Liver (tissue), 9 donors: ENCODE measurements around the gene A2ML1. TPM values are rescaled to one million over a fixed set of nuclear protein-coding genes. Genes with fewer than 3 reads are reported as not detected.

Source experiments
- DNase-seq: peaks from one replicate; pipeline ENCODE4 v3.0.0-alpha.2; 2017; ENCODE audit warnings: low spot score
- H3K27ac ChIP-seq, 2 donors: one replicate each; pipeline ENCODE4 v1.7.0; 2013; ENCODE audit warnings: inconsistent platforms in 2 of 2, low read length in 2 of 2, control low read depth in 1 of 2, low read depth in 1 of 2, mild to moderate bottlenecking in 1 of 2
- H3K27me3 ChIP-seq, 4 donors: one replicate each; pipeline versions ENCODE4 v1.6.1 to v1.7.0; 2013; ENCODE audit warnings: low read length in 3 of 4, inconsistent platforms in 1 of 4, mild to moderate bottlenecking in 1 of 4, moderate library complexity in 1 of 4; ENCODE audit not compliant: control insufficient read depth in 4 of 4, insufficient read depth in 4 of 4
- H3K36me3 ChIP-seq, 4 donors: one replicate each; pipeline versions ENCODE4 v1.6.1 to v1.7.0; 2013; ENCODE audit warnings: low read length in 3 of 4, mild to moderate bottlenecking in 3 of 4, low read depth in 1 of 4, moderate library complexity in 1 of 4; ENCODE audit not compliant: control insufficient read depth in 4 of 4, insufficient read depth in 3 of 4
- H3K4me1 ChIP-seq, 4 donors: one replicate each; pipeline versions ENCODE4 v1.6.1 to v1.7.0; 2013; ENCODE audit warnings: low read length in 3 of 4, mild to moderate bottlenecking in 3 of 4, moderate library complexity in 1 of 4; ENCODE audit not compliant: control insufficient read depth in 4 of 4, insufficient read depth in 4 of 4
- H3K4me3 ChIP-seq, 3 donors: one replicate each; pipeline versions ENCODE4 v1.6.1 to v1.7.0; 2013; ENCODE audit warnings: low read length in 3 of 3, control low read depth in 1 of 3, low read depth in 1 of 3, mild to moderate bottlenecking in 1 of 3
- H3K9ac ChIP-seq, 2 donors: one replicate each; pipeline ENCODE4 v1.7.0; 2013; ENCODE audit warnings: low read length in 2 of 2, mild to moderate bottlenecking in 2 of 2, moderate library complexity in 2 of 2, control low read depth in 1 of 2, low read depth in 1 of 2
- H3K9me3 ChIP-seq, 4 donors: one replicate each; pipeline versions ENCODE4 v1.6.1 to v1.7.0; 2013; ENCODE audit warnings: low read length in 3 of 4; ENCODE audit not compliant: control insufficient read depth in 4 of 4
- ATF3 ChIP-seq: IDR thresholded peaks from 2 replicates; pipeline ENCODE4 v1.6.1; 2016; ENCODE audit warnings: antibody characterized with exemption
- CTCF ChIP-seq: fragments of 150-350 bp; IDR thresholded peaks from 2 replicates; pipeline ENCODE4 v1.5.1; 2017; ENCODE audit warnings: improper control_type of control experiment, low read depth, low read length; ENCODE audit not compliant: missing input control
- EGR1 ChIP-seq, 2 donors: IDR thresholded peaks; 2 replicates each; pipeline ENCODE4 v1.6.1; 2016 to 2018; ENCODE audit warnings: antibody characterized with exemption in 2 of 2, low read depth in 2 of 2
- FOXA1 ChIP-seq: IDR thresholded peaks from 2 replicates; pipeline ENCODE4 v1.6.1; 2016; ENCODE audit warnings: antibody characterized with exemption
- FOXA2 ChIP-seq: IDR thresholded peaks from 2 replicates; pipeline ENCODE4 v1.6.1; 2016; ENCODE audit warnings: antibody characterized with exemption
- GABPA ChIP-seq, 2 donors: IDR thresholded peaks in 1 of 2; conservative IDR thresholded peaks in 1 of 2; 2 replicates each; pipeline ENCODE4 v1.6.1; 2016; ENCODE audit warnings: antibody characterized with exemption in 2 of 2, mild to moderate bottlenecking in 1 of 2, moderate library complexity in 1 of 2
- HNF4A ChIP-seq, 2 donors: conservative IDR thresholded peaks; 2 replicates each; pipeline ENCODE4 v1.6.1; 2016; ENCODE audit warnings: antibody characterized with exemption in 2 of 2, mild to moderate bottlenecking in 2 of 2
- HNF4G ChIP-seq: IDR thresholded peaks from 2 replicates; pipeline ENCODE4 v1.6.1; 2016; ENCODE audit warnings: antibody characterized with exemption
- MAX ChIP-seq: IDR thresholded peaks from 2 replicates; pipeline ENCODE4 v1.6.1; 2016; ENCODE audit warnings: antibody characterized with exemption
- NR2F2 ChIP-seq: IDR thresholded peaks from 2 replicates; pipeline ENCODE4 v1.6.1; 2016; ENCODE audit warnings: antibody characterized with exemption
- REST ChIP-seq: IDR thresholded peaks from 2 replicates; pipeline ENCODE4 v1.6.1; 2016; ENCODE audit warnings: antibody characterized with exemption, mild to moderate bottlenecking
- TAF1 ChIP-seq: conservative IDR thresholded peaks from 2 replicates; pipeline ENCODE4 v1.6.1; 2016; ENCODE audit warnings: antibody characterized with exemption, mild to moderate bottlenecking
- YY1 ChIP-seq: IDR thresholded peaks from 2 replicates; pipeline ENCODE4 v1.6.1; 2016; ENCODE audit warnings: antibody characterized with exemption, mild to moderate bottlenecking
- ZBTB33 ChIP-seq: IDR thresholded peaks from 2 replicates; pipeline ENCODE4 v1.6.1; 2016; ENCODE audit warnings: antibody characterized with exemption
- WGBS: extraction: QIAGEN DNeasy Blood & Tissue Kit; methylation state at CpG from one replicate; pipeline ENCODE4 v1.1.7; 2013; 5-methylcytosine and 5-hydroxymethylcytosine counted together
- polyA plus RNA-seq, 2 donors: library from polyadenylated mRNA; stranded (reverse) in 1 of 2; unstranded in 1 of 2; fragments of 200-250 nt in 1 of 2; fragments of >200 nt in 1 of 2; fragmentation: Nextera tagmentation in 1 of 2; extraction: Ambion mirVana in 1 of 2; gene quantifications; one replicate each; pipeline versions ENCODE4 v1.2.1 to v1.2.3, GENCODE V29; 2013 to 2015
- total RNA-seq, 2 donors: library from RNA; depleted of rRNA; stranded (reverse); fragments of >200 nt; gene quantifications; one replicate each; pipeline ENCODE4 v1.2.3, GENCODE V29; 2014
- donor health status: healthy.
- donor health status: healthy.
- donor health status: healthy.
- donor health status: healthy.
- donor health status: healthy.

Gene A2ML1
- total and polyA plus RNA-seq, 4 donors, result 0.03 to 0.19 TPM; not detected in 2

GRCh38 chr12:8828257-8829124 is 6.1 kb downstream of the A2ML1 start:
- Histone ChIP-seq H3K36me3 (no peaks in the 10 kb centered on the region), H3K4me1 (no peaks in the 10 kb centered on the region), H3K27ac (no peak overlapping the region), H3K4me3 (no peak overlapping the region), H3K27me3 (no peaks in the 10 kb centered on the region), H3K9me3 (peaks cover 0 to 6% (median 0%) of the 10 kb centered on the region in 4 donors), H3K9ac (no peak overlapping the region)
- TF ChIP-seq ATF3, result no peak
- WGBS, result 77% methylated on average over 9 of the region's 9 CpGs
- DNase-seq, result no peak

GRCh38 chr12:8829125-8829518 is 6.7 kb downstream of the A2ML1 start:
- Histone ChIP-seq H3K36me3 (no peaks in the 10 kb centered on the region), H3K9ac (no peak overlapping the region), H3K9me3 (peaks cover 0 to 6% (median 0%) of the 10 kb centered on the region in 4 donors), H3K27ac (no peak overlapping the region), H3K4me3 (no peak overlapping the region), H3K27me3 (no peaks in the 10 kb centered on the region), H3K4me1 (no peaks in the 10 kb centered on the region)
- no peak for DNase-seq
- 74% methylated on average over 5 of the region's 5 CpGs for WGBS
- no peak for TF ChIP-seq MAX
- TF ChIP-seq EGR1 (IDR thresholded peaks at IDR 0.05; ENCODE audit: low read depth in 2 of 2), result no peak
- no peak for TF ChIP-seq FOXA1
- no peak for TF ChIP-seq ATF3
- TF ChIP-seq CTCF, result no peak
- no peak for TF ChIP-seq YY1
- no peak for TF ChIP-seq FOXA2
- TF ChIP-seq REST, result no peak

- H3K27ac ChIP-seq, result no peak overlapping the region
- no peaks in the 10 kb centered on the region for H3K4me1 ChIP-seq
- no peak for DNase-seq
- no peak for TF ChIP-seq TAF1
- TF ChIP-seq FOXA1, result no peak
- TF ChIP-seq YY1, result no peak
- TF ChIP-seq ZBTB33, result no peak
- no peak for TF ChIP-seq GABPA (IDR thresholded peaks at IDR 0.05 in 1 of 2, conservative IDR thresholded peaks at IDR 0.05 in 1 of 2)
- no peak for TF ChIP-seq NR2F2
- TF ChIP-seq EGR1 (IDR thresholded peaks at IDR 0.05; ENCODE audit: low read depth in 2 of 2), result no peak
- no peak for TF ChIP-seq FOXA2
- no peak for TF ChIP-seq MAX
- TF ChIP-seq HNF4G, result no peak
- TF ChIP-seq HNF4A (conservative IDR thresholded peaks at IDR 0.05), result no peak
- H3K9ac ChIP-seq, result no peak overlapping the region
- no peaks in the 10 kb centered on the region for H3K36me3 ChIP-seq
- WGBS, result 90% methylated on average over 7 of the region's 7 CpGs
- H3K9me3 ChIP-seq, result peaks cover 0 to 6% (median 0%) of the 10 kb centered on the region in 4 donors
- no peak overlapping the region for H3K4me3 ChIP-seq
- no peaks in the 10 kb centered on the region for H3K27me3 ChIP-seq
Measured at GRCh38 chr12:8829621-8830020, 7.2 kb downstream of the A2ML1 start.
